ENCODE measurements around the gene COBL. TPM values are rescaled to one million over a fixed set of nuclear protein-coding genes. Genes with fewer than 3 reads are reported as not detected.

The COBL gene
- total RNA-seq, 1 experiment from 2014 or later: 8.6 TPM

DNA sequence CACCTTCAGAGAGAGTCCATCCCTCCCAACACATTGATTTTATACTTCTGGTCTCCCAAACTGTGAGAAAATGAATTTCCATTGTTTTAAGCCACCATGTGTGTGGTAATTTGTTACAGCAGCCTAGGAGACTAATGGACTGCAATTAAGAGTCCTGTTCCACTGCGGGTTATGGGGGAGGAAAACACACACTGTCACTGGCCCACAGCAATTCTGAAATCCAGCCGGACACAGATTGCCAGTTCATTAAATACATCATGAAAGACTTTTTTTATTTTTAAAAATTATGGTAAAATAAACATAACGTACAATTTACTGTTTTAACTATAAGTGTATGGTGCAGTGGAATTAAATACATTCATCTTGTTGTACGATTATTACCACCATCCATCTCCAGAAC is 340.5 kb downstream of the COBL start:
- no peaks in the 10 kb centered on the region for H3F3A ChIP-seq (ENCODE audit: low read length, unreplicated experiment)
- no peaks in the 10 kb centered on the region for H3K27me3 ChIP-seq (ENCODE audit: low read length)
- no peaks in the 10 kb centered on the region for H4K20me1 ChIP-seq (ENCODE audit: low read length)
- H3K9me2 ChIP-seq (replicated peaks; ENCODE audit: low read length): no peaks in the 10 kb centered on the region
- ATAC-seq (no peak), DNase-seq (no peak)
- no peak overlapping the region for H3K9ac ChIP-seq (ENCODE audit: low read length)
- H3K36me3 ChIP-seq (ENCODE audit: low read depth, low read length): no peaks in the 10 kb centered on the region
- H3K4me2 ChIP-seq (ENCODE audit: low read length): no peak overlapping the region
- no peak overlapping the region for H3K27ac ChIP-seq (ENCODE audit: low read length)
- BruUV-seq (replicated peaks): no TSS peak
- H3K79me2 ChIP-seq (ENCODE audit: low read length): no peaks in the 10 kb centered on the region
- intact Hi-C loops (cut with micrococcal nuclease): no loop called here
- H3K9me3 ChIP-seq (ENCODE audit: low read length): no peaks in the 10 kb centered on the region
- H3K4me3 ChIP-seq (ENCODE audit: low read length): no peak overlapping the region
- H2AFZ ChIP-seq (ENCODE audit: low read length): no peak overlapping the region
- peaks cover 13% of the 10 kb centered on the region for H3K4me1 ChIP-seq (ENCODE audit: insufficient read depth, low read length)
- no peak for TF ChIP-seq EZH2phosphoT487 (IDR thresholded peaks at IDR 0.05; ENCODE audit: borderline replicate concordance, low read length)
- TF ChIP-seq EZH2 (IDR thresholded peaks at IDR 0.05; ENCODE audit: low read length, unreplicated experiment): no peak
- TF ChIP-seq, protein P1, sequence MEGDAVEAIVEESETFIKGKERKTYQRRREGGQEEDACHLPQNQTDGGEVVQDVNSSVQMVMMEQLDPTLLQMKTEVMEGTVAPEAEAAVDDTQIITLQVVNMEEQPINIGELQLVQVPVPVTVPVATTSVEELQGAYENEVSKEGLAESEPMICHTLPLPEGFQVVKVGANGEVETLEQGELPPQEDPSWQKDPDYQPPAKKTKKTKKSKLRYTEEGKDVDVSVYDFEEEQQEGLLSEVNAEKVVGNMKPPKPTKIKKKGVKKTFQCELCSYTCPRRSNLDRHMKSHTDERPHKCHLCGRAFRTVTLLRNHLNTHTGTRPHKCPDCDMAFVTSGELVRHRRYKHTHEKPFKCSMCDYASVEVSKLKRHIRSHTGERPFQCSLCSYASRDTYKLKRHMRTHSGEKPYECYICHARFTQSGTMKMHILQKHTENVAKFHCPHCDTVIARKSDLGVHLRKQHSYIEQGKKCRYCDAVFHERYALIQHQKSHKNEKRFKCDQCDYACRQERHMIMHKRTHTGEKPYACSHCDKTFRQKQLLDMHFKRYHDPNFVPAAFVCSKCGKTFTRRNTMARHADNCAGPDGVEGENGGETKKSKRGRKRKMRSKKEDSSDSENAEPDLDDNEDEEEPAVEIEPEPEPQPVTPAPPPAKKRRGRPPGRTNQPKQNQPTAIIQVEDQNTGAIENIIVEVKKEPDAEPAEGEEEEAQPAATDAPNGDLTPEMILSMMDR (conservative IDR thresholded peaks at IDR 0.05; ENCODE audit: low read depth, low read length): no peak
- ChIA-PET POLR2A (ENCODE audit: unreplicated experiment) (no interaction called here), CTCF (no interaction called here)

- Histone ChIP-seq H3K27ac (ENCODE audit: low read length) (no peak overlapping the region), H3K79me2 (ENCODE audit: low read length) (no peaks in the 10 kb centered on the region), H3K9me3 (ENCODE audit: low read length) (no peaks in the 10 kb centered on the region), H3K36me3 (ENCODE audit: low read depth, low read length) (no peaks in the 10 kb centered on the region), H4K20me1 (ENCODE audit: low read length) (no peaks in the 10 kb centered on the region), H2AFZ (ENCODE audit: low read length) (no peak overlapping the region), H3K4me1 (ENCODE audit: insufficient read depth, low read length) (peaks cover 12% of the 10 kb centered on the region), H3K9ac (ENCODE audit: low read length) (no peak overlapping the region), H3K9me2 (replicated peaks; ENCODE audit: low read length) (no peaks in the 10 kb centered on the region), H3K4me3 (ENCODE audit: low read length) (no peak overlapping the region), H3F3A (ENCODE audit: low read length, unreplicated experiment) (no peaks in the 10 kb centered on the region), H3K27me3 (ENCODE audit: low read length) (no peaks in the 10 kb centered on the region), H3K4me2 (ENCODE audit: low read length) (no peak overlapping the region)
- no TSS peak for BruUV-seq (replicated peaks)
- ChIA-PET POLR2A (ENCODE audit: unreplicated experiment) (no interaction called here), CTCF (no interaction called here)
- DNase-seq (no peak), ATAC-seq (no peak)
- TF ChIP-seq EZH2phosphoT487 (IDR thresholded peaks at IDR 0.05; ENCODE audit: borderline replicate concordance, low read length) (no peak), EZH2 (IDR thresholded peaks at IDR 0.05; ENCODE audit: low read length, unreplicated experiment) (no peak)
- TF ChIP-seq, protein P1 (conservative IDR thresholded peaks at IDR 0.05; ENCODE audit: low read depth, low read length): no peak
- intact Hi-C loops (cut with micrococcal nuclease): no loop called here
These were observed 342.4 kb downstream of the COBL start for GRCh38 chr7:50974240-50974639.

DNA sequence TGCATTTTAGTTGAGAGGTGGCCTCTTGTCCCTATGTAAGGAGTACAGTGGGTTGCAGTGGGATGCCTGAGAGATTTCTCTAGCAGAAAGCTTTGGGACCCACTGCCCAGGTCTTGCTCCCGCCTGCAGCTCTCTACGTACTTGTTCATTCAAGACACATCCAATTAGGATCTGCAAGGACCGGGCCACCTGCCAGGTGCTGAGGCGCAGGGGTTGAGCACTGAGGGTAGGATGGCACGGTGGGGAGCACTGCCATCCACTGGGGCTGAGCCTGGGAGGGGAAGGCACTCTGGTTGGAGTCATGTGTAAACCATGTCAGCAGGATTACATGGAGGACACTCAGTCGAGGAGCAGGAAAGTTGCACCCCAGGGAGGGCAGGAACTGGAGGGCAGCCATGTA is 342.8 kb downstream of the COBL start:
- no peak overlapping the region for H3K4me2 ChIP-seq (ENCODE audit: low read length)
- no peaks in the 10 kb centered on the region for H3K79me2 ChIP-seq (ENCODE audit: low read length)
- no peak overlapping the region for H2AFZ ChIP-seq (ENCODE audit: low read length)
- H3K27ac ChIP-seq (ENCODE audit: low read length): no peak overlapping the region
- ChIA-PET POLR2A (ENCODE audit: unreplicated experiment) (interaction anchor here (0.6 kb wide), 1 partner anchor 126 kb away, joined by 3 read pairs; no protein-coding TSS in a partner anchor), CTCF (no interaction called here)
- no peaks in the 10 kb centered on the region for H3K27me3 ChIP-seq (ENCODE audit: low read length)
- ATAC-seq: no peak
- no TSS peak for BruUV-seq (replicated peaks)
- no peaks in the 10 kb centered on the region for H3K36me3 ChIP-seq (ENCODE audit: low read depth, low read length)
- no peak overlapping the region for H3K9ac ChIP-seq (ENCODE audit: low read length)
- no peaks in the 10 kb centered on the region for H3K9me2 ChIP-seq (replicated peaks; ENCODE audit: low read length)
- H3F3A ChIP-seq (ENCODE audit: low read length, unreplicated experiment): no peaks in the 10 kb centered on the region
- H3K4me1 ChIP-seq (ENCODE audit: insufficient read depth, low read length): peaks cover 7% of the 10 kb centered on the region
- no peak overlapping the region for H3K4me3 ChIP-seq (ENCODE audit: low read length)
- no peaks in the 10 kb centered on the region for H3K9me3 ChIP-seq (ENCODE audit: low read length)
- intact Hi-C loops (cut with micrococcal nuclease): no loop called here
- DNase-seq: no peak
- TF ChIP-seq EZH2 (IDR thresholded peaks at IDR 0.05; ENCODE audit: low read length, unreplicated experiment): no peak
- no peaks in the 10 kb centered on the region for H4K20me1 ChIP-seq (ENCODE audit: low read length)

Measured in PC-3 (cell line).